Lower leg skin (tissue), 3 donors: ENCODE results near the gene FAM156A.

ENCODE experiments used
- CTCF ChIP-seq, 3 donors: fragments of 450-650 bp; IDR thresholded peaks; one replicate each; pipeline ENCODE4 v1.5.1; 2016; ENCODE audit warnings: antibody characterized with exemption in 3 of 3, mild to moderate bottlenecking in 3 of 3, moderate library complexity in 2 of 3
- POLR2A ChIP-seq, 2 donors: fragments of 450-650 bp; IDR thresholded peaks; one replicate each; pipeline ENCODE4 v1.6.1; 2016 to 2017; ENCODE audit warnings: antibody characterized with exemption in 2 of 2, mild to moderate bottlenecking in 1 of 2, moderate library complexity in 1 of 2

- TF ChIP-seq CTCF (IDR thresholded peaks at IDR 0.05) (no peak), POLR2A (IDR thresholded peaks at IDR 0.05) (no peak)
These were observed 44.8 kb upstream of the FAM156A start for GRCh38 chrX:53003111-53003510.
